Measurements from ENCODE around the gene PKIB.

The PKIB gene

GRCh38 chr6:122692807-122693580, 82.8 kb downstream of the PKIB start:
- H3K9ac ChIP-seq (ENCODE audit: low read depth, low read length) = no peak overlapping the region
- peaks cover 24% of the 10 kb centered on the region for H3K4me1 ChIP-seq (ENCODE audit: insufficient read depth, low read length)
- peaks cover 3% of the 10 kb centered on the region; the same call in 1 of the 2 replicates for H3K9me3 ChIP-seq (ENCODE audit: control insufficient read depth, insufficient read depth, low read length)
- H3K36me3 ChIP-seq (ENCODE audit: insufficient read depth, low read length) = no peaks in the 10 kb centered on the region

GRCh38 chr6:122694075-122694474, 83.9 kb downstream of the PKIB start:
- Histone ChIP-seq H3K9ac (ENCODE audit: low read depth, low read length) (no peak overlapping the region), H3K4me1 (ENCODE audit: insufficient read depth, low read length) (peaks cover 24% of the 10 kb centered on the region), H3K36me3 (ENCODE audit: insufficient read depth, low read length) (no peaks in the 10 kb centered on the region), H3K9me3 (ENCODE audit: control insufficient read depth, insufficient read depth, low read length) (no peaks in the 10 kb centered on the region)

- H3K36me3 ChIP-seq (ENCODE audit: insufficient read depth, low read length) = no peaks in the 10 kb centered on the region
- no peak overlapping the region for H3K9ac ChIP-seq (ENCODE audit: low read depth, low read length)
- H3K9me3 ChIP-seq (ENCODE audit: control insufficient read depth, insufficient read depth, low read length) = no peaks in the 10 kb centered on the region
- H3K4me1 ChIP-seq (ENCODE audit: insufficient read depth, low read length) = peaks cover 24% of the 10 kb centered on the region
Measured at GRCh38 chr6:122694602-122695001, 84.4 kb downstream of the PKIB start.

- Histone ChIP-seq H3K4me1 (ENCODE audit: insufficient read depth, low read length) (peaks cover 24% of the 10 kb centered on the region), H3K9me3 (ENCODE audit: control insufficient read depth, insufficient read depth, low read length) (no peaks in the 10 kb centered on the region), H3K36me3 (ENCODE audit: insufficient read depth, low read length) (no peaks in the 10 kb centered on the region), H3K9ac (ENCODE audit: low read depth, low read length) (no peak overlapping the region)
Measured at GRCh38 chr6:122695188-122695587, 85.0 kb downstream of the PKIB start.

GRCh38 chr6:122696079-122696478, 85.9 kb downstream of the PKIB start:
- Histone ChIP-seq H3K9ac (ENCODE audit: low read depth, low read length) (no peak overlapping the region), H3K4me1 (ENCODE audit: insufficient read depth, low read length) (peaks cover 24% of the 10 kb centered on the region), H3K9me3 (ENCODE audit: control insufficient read depth, insufficient read depth, low read length) (no peaks in the 10 kb centered on the region)

GRCh38 chr6:122696853-122697252, 86.6 kb downstream of the PKIB start:
- Histone ChIP-seq H3K36me3 (ENCODE audit: insufficient read depth, low read length) (no peaks in the 10 kb centered on the region), H3K4me1 (ENCODE audit: insufficient read depth, low read length) (peaks cover 21% of the 10 kb centered on the region), H3K9me3 (ENCODE audit: control insufficient read depth, insufficient read depth, low read length) (no peaks in the 10 kb centered on the region), H3K9ac (ENCODE audit: low read depth, low read length) (no peak overlapping the region)

More at GRCh38 chr6:122696079-122696478, 85.9 kb downstream of the PKIB start:
- H3K36me3 ChIP-seq (ENCODE audit: insufficient read depth, low read length) = no peaks in the 10 kb centered on the region

GRCh38 chr6:122697458-122697857, 87.3 kb downstream of the PKIB start:
- peaks cover 21% of the 10 kb centered on the region for H3K4me1 ChIP-seq (ENCODE audit: insufficient read depth, low read length)
- H3K9me3 ChIP-seq (ENCODE audit: control insufficient read depth, insufficient read depth, low read length) = no peaks in the 10 kb centered on the region
- H3K36me3 ChIP-seq (ENCODE audit: insufficient read depth, low read length) = no peaks in the 10 kb centered on the region
- H3K9ac ChIP-seq (ENCODE audit: low read depth, low read length) = no peak overlapping the region

GRCh38 chr6:122701666-122702065, 91.5 kb downstream of the PKIB start:
- Histone ChIP-seq H3K9me3 (ENCODE audit: control insufficient read depth, insufficient read depth, low read length) (no peaks in the 10 kb centered on the region), H3K4me1 (ENCODE audit: insufficient read depth, low read length) (peaks cover 7% of the 10 kb centered on the region), H3K9ac (ENCODE audit: low read depth, low read length) (no peak overlapping the region), H3K36me3 (ENCODE audit: insufficient read depth, low read length) (no peaks in the 10 kb centered on the region)

- no peak overlapping the region for H3K9ac ChIP-seq (ENCODE audit: low read depth, low read length)
- no peaks in the 10 kb centered on the region for H3K9me3 ChIP-seq (ENCODE audit: control insufficient read depth, insufficient read depth, low read length)
- H3K36me3 ChIP-seq (ENCODE audit: insufficient read depth, low read length) = no peaks in the 10 kb centered on the region
- no peaks in the 10 kb centered on the region; the same call in 1 of the 2 replicates for H3K4me1 ChIP-seq (ENCODE audit: insufficient read depth, low read length)
Measured at GRCh38 chr6:122702841-122703240, 92.6 kb downstream of the PKIB start.

GRCh38 chr6:122704066-122704465, 93.9 kb downstream of the PKIB start:
- no peaks in the 10 kb centered on the region for H3K9me3 ChIP-seq (ENCODE audit: control insufficient read depth, insufficient read depth, low read length)
- H3K9ac ChIP-seq (ENCODE audit: low read depth, low read length) = no peak overlapping the region

GRCh38 chr6:122709922-122710512, 99.8 kb downstream of the PKIB start:
- no peaks in the 10 kb centered on the region for H3K9me3 ChIP-seq (ENCODE audit: control insufficient read depth, insufficient read depth, low read length)
- H3K9ac ChIP-seq (ENCODE audit: low read depth, low read length) = no peak overlapping the region
- H3K36me3 ChIP-seq (ENCODE audit: insufficient read depth, low read length) = no peaks in the 10 kb centered on the region
- no peaks in the 10 kb centered on the region; the same call in 1 of the 2 replicates for H3K4me1 ChIP-seq (ENCODE audit: insufficient read depth, low read length)

More at GRCh38 chr6:122704066-122704465, 93.9 kb downstream of the PKIB start:
- Histone ChIP-seq H3K36me3 (ENCODE audit: insufficient read depth, low read length) (no peaks in the 10 kb centered on the region), H3K4me1 (ENCODE audit: insufficient read depth, low read length) (no peaks in the 10 kb centered on the region; the same call in 1 of the 2 replicates)

GRCh38 chr6:122710908-122711635, 100.9 kb downstream of the PKIB start:
- Histone ChIP-seq H3K9ac (ENCODE audit: low read depth, low read length) (no peak overlapping the region), H3K4me1 (ENCODE audit: insufficient read depth, low read length) (no peaks in the 10 kb centered on the region; the same call in 1 of the 2 replicates), H3K9me3 (ENCODE audit: control insufficient read depth, insufficient read depth, low read length) (no peaks in the 10 kb centered on the region), H3K36me3 (ENCODE audit: insufficient read depth, low read length) (no peaks in the 10 kb centered on the region)

GRCh38 chr6:122712093-122712447, 101.9 kb downstream of the PKIB start:
- H3K4me1 ChIP-seq (ENCODE audit: insufficient read depth, low read length) = no peaks in the 10 kb centered on the region; the same call in 1 of the 2 replicates
- H3K9ac ChIP-seq (ENCODE audit: low read depth, low read length) = no peak overlapping the region
- no peaks in the 10 kb centered on the region for H3K36me3 ChIP-seq (ENCODE audit: insufficient read depth, low read length)
- H3K9me3 ChIP-seq (ENCODE audit: control insufficient read depth, insufficient read depth, low read length) = no peaks in the 10 kb centered on the region

- Histone ChIP-seq H3K36me3 (ENCODE audit: insufficient read depth, low read length) (no peaks in the 10 kb centered on the region), H3K9me3 (ENCODE audit: control insufficient read depth, insufficient read depth, low read length) (no peaks in the 10 kb centered on the region), H3K4me1 (ENCODE audit: insufficient read depth, low read length) (peaks cover 5% of the 10 kb centered on the region; the same call in 1 of the 2 replicates), H3K9ac (ENCODE audit: low read depth, low read length) (no peak overlapping the region)
Measured at GRCh38 chr6:122712448-122713137, 102.4 kb downstream of the PKIB start.
